Mammary epithelial cell (primary cell): ENCODE results near the gene KRTAP9-8.

Experiments used
- EZH2 ChIP-seq: IDR thresholded peaks from 2 replicates; pipeline ENCODE4 v1.6.1; 2012; ENCODE audit warnings: low read length, inconsistent platforms, borderline replicate concordance
- TF ChIP-seq, protein P1 (sequence below), 2 donors: IDR thresholded peaks in 1 of 2; conservative IDR thresholded peaks in 1 of 2; 2 replicates each; pipeline ENCODE4 v1.5.1; 2011 to 2012; ENCODE audit warnings: inconsistent platforms in 2 of 2, low read length in 2 of 2, mild to moderate bottlenecking in 2 of 2, control low read depth in 1 of 2, low read depth in 1 of 2; ENCODE audit not compliant: insufficient read depth in 1 of 2; ENCODE audit errors: extremely low read depth in 1 of 2

DNA sequence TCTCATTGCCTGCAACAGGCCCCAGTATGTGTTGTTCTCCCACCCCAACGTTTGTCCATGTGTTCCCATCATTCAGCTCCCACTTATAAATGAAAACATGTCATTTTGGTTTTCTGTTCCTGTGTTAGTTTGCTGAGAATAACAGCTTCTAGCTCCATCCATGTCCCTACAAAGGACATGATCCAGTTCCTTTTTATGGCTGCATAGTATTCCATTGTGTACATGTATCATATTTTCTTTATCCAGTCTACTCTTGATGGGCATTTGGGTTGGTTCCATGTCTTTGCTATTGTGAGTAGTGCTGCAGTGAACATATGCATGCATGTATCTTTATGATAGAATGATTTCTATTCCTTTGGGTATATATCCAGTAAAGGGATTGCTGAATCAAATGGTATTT, 22.1 kb upstream of the KRTAP9-8 start:
- TF ChIP-seq, protein P1, sequence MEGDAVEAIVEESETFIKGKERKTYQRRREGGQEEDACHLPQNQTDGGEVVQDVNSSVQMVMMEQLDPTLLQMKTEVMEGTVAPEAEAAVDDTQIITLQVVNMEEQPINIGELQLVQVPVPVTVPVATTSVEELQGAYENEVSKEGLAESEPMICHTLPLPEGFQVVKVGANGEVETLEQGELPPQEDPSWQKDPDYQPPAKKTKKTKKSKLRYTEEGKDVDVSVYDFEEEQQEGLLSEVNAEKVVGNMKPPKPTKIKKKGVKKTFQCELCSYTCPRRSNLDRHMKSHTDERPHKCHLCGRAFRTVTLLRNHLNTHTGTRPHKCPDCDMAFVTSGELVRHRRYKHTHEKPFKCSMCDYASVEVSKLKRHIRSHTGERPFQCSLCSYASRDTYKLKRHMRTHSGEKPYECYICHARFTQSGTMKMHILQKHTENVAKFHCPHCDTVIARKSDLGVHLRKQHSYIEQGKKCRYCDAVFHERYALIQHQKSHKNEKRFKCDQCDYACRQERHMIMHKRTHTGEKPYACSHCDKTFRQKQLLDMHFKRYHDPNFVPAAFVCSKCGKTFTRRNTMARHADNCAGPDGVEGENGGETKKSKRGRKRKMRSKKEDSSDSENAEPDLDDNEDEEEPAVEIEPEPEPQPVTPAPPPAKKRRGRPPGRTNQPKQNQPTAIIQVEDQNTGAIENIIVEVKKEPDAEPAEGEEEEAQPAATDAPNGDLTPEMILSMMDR (conservative IDR thresholded peaks at IDR 0.05 in 1 of 2, IDR thresholded peaks at IDR 0.05 in 1 of 2; ENCODE audit: extremely low read depth in 1 of 2, insufficient read depth in 1 of 2, low read depth in 1 of 2, low read length in 2 of 2): no peak
- TF ChIP-seq EZH2: no peak
